HepG2 (cell line): ENCODE data around the gene ECSIT. TPM values are rescaled to one million over a fixed set of nuclear protein-coding genes. Genes with fewer than 3 reads are reported as not detected.
A peak's percentile ranks its signal among the peaks of the same experiment; 100 is the strongest.

ENCODE experiments used
- ARNT ChIP-seq: fragments of 450-650 bp; IDR thresholded peaks from 2 replicates; pipeline ENCODE4 v1.6.1; 2017
- CEBPG ChIP-seq: IDR thresholded peaks from 2 replicates; pipeline ENCODE4 v1.6.1; 2016
- HNRNPK ChIP-seq: fragments of 200-400 bp; formaldehyde crosslinking; IDR thresholded peaks from 2 replicates; pipeline ENCODE4 v1.6.1; 2018; ENCODE audit warnings: low read length, low read depth, moderate library complexity, mild to moderate bottlenecking; ENCODE audit not compliant: poor library complexity, severe bottlenecking
- KDM3A ChIP-seq: IDR thresholded peaks from 2 replicates; pipeline ENCODE4 v1.6.1; 2018; ENCODE audit warnings: low read depth, missing compliant biosample characterization
- MED1 ChIP-seq: sonication (generic); formaldehyde crosslinking; IDR thresholded peaks from 2 replicates; pipeline ENCODE4 v1.4.0; 2020; ENCODE audit warnings: missing genetic modification reagents
- NBN ChIP-seq: fragments of 450-650 bp; conservative IDR thresholded peaks from 2 replicates; pipeline ENCODE4 v1.6.1; 2017
- RARA ChIP-seq: IDR thresholded peaks from 2 replicates; pipeline ENCODE4 v1.6.1; 2016; ENCODE audit warnings: missing genetic modification reagents, missing compliant biosample characterization
- RORA ChIP-seq: sonication (generic); formaldehyde crosslinking; IDR thresholded peaks from 2 replicates; pipeline ENCODE4 v1.5.0; 2020; ENCODE audit warnings: mild to moderate bottlenecking, missing genetic modification reagents, moderate library complexity
- ZNF549 ChIP-seq: sonication (generic); formaldehyde crosslinking; IDR thresholded peaks from 2 replicates; pipeline ENCODE4 v1.5.0; 2020; ENCODE audit warnings: missing genetic modification reagents
- ZNF770 ChIP-seq: sonication (generic); formaldehyde crosslinking; IDR thresholded peaks from 2 replicates; pipeline ENCODE4 v1.5.0; 2020; ENCODE audit warnings: mild to moderate bottlenecking, missing genetic modification reagents
- polyA plus RNA-seq, 8 experiments: library from polyadenylated mRNA; depleted of rRNA in 3 of 8; stranded (reverse) in 7 of 8; unstranded in 1 of 8; fragments of >200 nt; fragmentation: Illumina TruSeq in 4 of 8; extraction: Trizol in 4 of 8; gene quantifications; 2 replicates each; pipeline versions ENCODE4 v1.2.1 to v1.2.3, GENCODE V29; 2011 to 2016; ENCODE audit warnings: low read depth in 4 of 8, missing spikeins in 1 of 8, mixed read lengths in 1 of 8; ENCODE audit not compliant: insufficient read depth in 1 of 8
- total RNA-seq, 5 experiments: library from RNA; depleted of rRNA; stranded (reverse); fragments of >200 nt; fragmentation: Illumina TruSeq; extraction: Trizol; gene quantifications; 2 replicates each; pipeline ENCODE4 v1.2.3, GENCODE V29; 2016; ENCODE audit warnings: low read depth in 1 of 5
- TF ChIP-seq, protein P1 (sequence below): sonication (generic); formaldehyde crosslinking; IDR thresholded peaks from 2 replicates; pipeline ENCODE4 v1.4.0; 2020; ENCODE audit warnings: mild to moderate bottlenecking, missing genetic modification reagents
- TF ChIP-seq, protein P2 (sequence below): sonication (generic); formaldehyde crosslinking; IDR thresholded peaks from 2 replicates; pipeline ENCODE4 v1.5.0; 2020; ENCODE audit warnings: missing genetic modification reagents, mild to moderate bottlenecking, borderline replicate concordance
- TF ChIP-seq, protein P3 (sequence below): sonication (generic); formaldehyde crosslinking; IDR thresholded peaks from 2 replicates; pipeline ENCODE4 v1.5.1; 2020; ENCODE audit warnings: missing genetic modification reagents, mild to moderate bottlenecking, borderline replicate concordance
- TF ChIP-seq, protein P4 (sequence below): sonication (generic); formaldehyde crosslinking; IDR thresholded peaks from 2 replicates; pipeline ENCODE4 v1.5.1; 2020; ENCODE audit warnings: mild to moderate bottlenecking, missing genetic modification reagents, borderline replicate concordance
- TF ChIP-seq, protein P5 (sequence below): sonication (generic); formaldehyde crosslinking; IDR thresholded peaks from 2 replicates; pipeline ENCODE4 v1.4.0; 2020; ENCODE audit warnings: missing genetic modification reagents

The ECSIT gene
- total and polyA plus RNA-seq, 2 of the 13 experiments (the other 11 are each of a cell fraction or from before 2014, with no cell fraction given) = 36.4 to 62.3 TPM

GRCh38 chr19:11528551-11529341 lies at the start of gene ECSIT (continued):
- TF ChIP-seq, protein P1, sequence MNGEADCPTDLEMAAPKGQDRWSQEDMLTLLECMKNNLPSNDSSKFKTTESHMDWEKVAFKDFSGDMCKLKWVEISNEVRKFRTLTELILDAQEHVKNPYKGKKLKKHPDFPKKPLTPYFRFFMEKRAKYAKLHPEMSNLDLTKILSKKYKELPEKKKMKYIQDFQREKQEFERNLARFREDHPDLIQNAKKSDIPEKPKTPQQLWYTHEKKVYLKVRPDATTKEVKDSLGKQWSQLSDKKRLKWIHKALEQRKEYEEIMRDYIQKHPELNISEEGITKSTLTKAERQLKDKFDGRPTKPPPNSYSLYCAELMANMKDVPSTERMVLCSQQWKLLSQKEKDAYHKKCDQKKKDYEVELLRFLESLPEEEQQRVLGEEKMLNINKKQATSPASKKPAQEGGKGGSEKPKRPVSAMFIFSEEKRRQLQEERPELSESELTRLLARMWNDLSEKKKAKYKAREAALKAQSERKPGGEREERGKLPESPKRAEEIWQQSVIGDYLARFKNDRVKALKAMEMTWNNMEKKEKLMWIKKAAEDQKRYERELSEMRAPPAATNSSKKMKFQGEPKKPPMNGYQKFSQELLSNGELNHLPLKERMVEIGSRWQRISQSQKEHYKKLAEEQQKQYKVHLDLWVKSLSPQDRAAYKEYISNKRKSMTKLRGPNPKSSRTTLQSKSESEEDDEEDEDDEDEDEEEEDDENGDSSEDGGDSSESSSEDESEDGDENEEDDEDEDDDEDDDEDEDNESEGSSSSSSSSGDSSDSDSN (CRISPR knock-in tag) = peak; percentile 73
- TF ChIP-seq, protein P2, sequence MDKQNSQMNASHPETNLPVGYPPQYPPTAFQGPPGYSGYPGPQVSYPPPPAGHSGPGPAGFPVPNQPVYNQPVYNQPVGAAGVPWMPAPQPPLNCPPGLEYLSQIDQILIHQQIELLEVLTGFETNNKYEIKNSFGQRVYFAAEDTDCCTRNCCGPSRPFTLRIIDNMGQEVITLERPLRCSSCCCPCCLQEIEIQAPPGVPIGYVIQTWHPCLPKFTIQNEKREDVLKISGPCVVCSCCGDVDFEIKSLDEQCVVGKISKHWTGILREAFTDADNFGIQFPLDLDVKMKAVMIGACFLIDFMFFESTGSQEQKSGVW (CRISPR knock-in tag) = no peak
- TF ChIP-seq HNRNPK (no peak), ARNT (no peak), CEBPG (CRISPR knock-in tag) (peak; percentile 62; the same call in 1 of the 2 replicates), ZNF549 (0 out of 2 replicates have a peak, but pooled peaks have one; percentile 37), KDM3A (peak; percentile 70), RARA (CRISPR knock-in tag) (peak; percentile 22; the same call in 1 of the 2 replicates), NBN (no peak), ZNF770 (CRISPR knock-in tag) (no peak; the same call in 1 of the 2 replicates), RORA (0 out of 2 replicates have a peak, but pooled peaks have one; percentile 76), MED1 (CRISPR knock-in tag) (0 out of 2 replicates have a peak, but pooled peaks have one; percentile 5)
- TF ChIP-seq, protein P3, sequence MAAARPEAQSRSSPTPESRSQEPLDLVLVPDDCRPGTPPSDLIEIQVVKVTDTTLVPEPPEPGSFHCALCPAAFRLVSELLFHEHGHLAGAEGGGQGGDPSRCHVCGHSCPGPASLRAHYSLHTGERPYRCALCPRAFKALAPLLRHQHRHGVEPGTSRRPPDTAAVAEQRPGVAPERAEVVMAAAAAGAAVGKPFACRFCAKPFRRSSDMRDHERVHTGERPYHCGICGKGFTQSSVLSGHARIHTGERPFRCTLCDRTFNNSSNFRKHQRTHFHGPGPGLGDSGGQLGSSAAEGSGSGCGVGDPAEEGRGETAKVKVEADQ = peak; percentile 24; the same call in 1 of the 2 replicates
- TF ChIP-seq, protein P4, sequence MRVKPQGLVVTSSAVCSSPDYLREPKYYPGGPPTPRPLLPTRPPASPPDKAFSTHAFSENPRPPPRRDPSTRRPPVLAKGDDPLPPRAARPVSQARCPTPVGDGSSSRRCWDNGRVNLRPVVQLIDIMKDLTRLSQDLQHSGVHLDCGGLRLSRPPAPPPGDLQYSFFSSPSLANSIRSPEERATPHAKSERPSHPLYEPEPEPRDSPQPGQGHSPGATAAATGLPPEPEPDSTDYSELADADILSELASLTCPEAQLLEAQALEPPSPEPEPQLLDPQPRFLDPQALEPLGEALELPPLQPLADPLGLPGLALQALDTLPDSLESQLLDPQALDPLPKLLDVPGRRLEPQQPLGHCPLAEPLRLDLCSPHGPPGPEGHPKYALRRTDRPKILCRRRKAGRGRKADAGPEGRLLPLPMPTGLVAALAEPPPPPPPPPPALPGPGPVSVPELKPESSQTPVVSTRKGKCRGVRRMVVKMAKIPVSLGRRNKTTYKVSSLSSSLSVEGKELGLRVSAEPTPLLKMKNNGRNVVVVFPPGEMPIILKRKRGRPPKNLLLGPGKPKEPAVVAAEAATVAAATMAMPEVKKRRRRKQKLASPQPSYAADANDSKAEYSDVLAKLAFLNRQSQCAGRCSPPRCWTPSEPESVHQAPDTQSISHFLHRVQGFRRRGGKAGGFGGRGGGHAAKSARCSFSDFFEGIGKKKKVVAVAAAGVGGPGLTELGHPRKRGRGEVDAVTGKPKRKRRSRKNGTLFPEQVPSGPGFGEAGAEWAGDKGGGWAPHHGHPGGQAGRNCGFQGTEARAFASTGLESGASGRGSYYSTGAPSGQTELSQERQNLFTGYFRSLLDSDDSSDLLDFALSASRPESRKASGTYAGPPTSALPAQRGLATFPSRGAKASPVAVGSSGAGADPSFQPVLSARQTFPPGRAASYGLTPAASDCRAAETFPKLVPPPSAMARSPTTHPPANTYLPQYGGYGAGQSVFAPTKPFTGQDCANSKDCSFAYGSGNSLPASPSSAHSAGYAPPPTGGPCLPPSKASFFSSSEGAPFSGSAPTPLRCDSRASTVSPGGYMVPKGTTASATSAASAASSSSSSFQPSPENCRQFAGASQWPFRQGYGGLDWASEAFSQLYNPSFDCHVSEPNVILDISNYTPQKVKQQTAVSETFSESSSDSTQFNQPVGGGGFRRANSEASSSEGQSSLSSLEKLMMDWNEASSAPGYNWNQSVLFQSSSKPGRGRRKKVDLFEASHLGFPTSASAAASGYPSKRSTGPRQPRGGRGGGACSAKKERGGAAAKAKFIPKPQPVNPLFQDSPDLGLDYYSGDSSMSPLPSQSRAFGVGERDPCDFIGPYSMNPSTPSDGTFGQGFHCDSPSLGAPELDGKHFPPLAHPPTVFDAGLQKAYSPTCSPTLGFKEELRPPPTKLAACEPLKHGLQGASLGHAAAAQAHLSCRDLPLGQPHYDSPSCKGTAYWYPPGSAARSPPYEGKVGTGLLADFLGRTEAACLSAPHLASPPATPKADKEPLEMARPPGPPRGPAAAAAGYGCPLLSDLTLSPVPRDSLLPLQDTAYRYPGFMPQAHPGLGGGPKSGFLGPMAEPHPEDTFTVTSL (CRISPR knock-in tag) = 0 out of 2 replicates have a peak, but pooled peaks have one; percentile 14
- TF ChIP-seq, protein P5, sequence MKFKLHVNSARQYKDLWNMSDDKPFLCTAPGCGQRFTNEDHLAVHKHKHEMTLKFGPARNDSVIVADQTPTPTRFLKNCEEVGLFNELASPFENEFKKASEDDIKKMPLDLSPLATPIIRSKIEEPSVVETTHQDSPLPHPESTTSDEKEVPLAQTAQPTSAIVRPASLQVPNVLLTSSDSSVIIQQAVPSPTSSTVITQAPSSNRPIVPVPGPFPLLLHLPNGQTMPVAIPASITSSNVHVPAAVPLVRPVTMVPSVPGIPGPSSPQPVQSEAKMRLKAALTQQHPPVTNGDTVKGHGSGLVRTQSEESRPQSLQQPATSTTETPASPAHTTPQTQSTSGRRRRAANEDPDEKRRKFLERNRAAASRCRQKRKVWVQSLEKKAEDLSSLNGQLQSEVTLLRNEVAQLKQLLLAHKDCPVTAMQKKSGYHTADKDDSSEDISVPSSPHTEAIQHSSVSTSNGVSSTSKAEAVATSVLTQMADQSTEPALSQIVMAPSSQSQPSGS = peak; percentile 64; the same call in 1 of the 2 replicates
